Activated naive CD8-positive, alpha-beta T cell treated with anti-CD3 and anti-CD28 coated beads, Interleukin-2, amount 10 ng/mL, durations not matched to agents 7 days and 5 days (primary cell): ENCODE measurements around the gene RHOXF1. TPM values are rescaled to one million over a fixed set of nuclear protein-coding genes. Genes with fewer than 3 reads are reported as not detected.
"Not testable (repeated sequence)": the region's sequence is repeated elsewhere in the genome, so short reads cannot be mapped to it uniquely, and the experiment has no call there.

Experiments
- ATAC-seq: fragments of 150-1000 bp; cut with Tn5 transposase; one replicate; pipeline ENCODE4 v1.10.0; 2021; ENCODE audit warnings: low read depth, moderate library complexity
- POLR2A ChIA-PET: fragments of 350-600 bp; sonication (Branson Sonifier 250); formaldehyde crosslinking; loops from one replicate; lab custom pipeline; 2021; ENCODE audit warnings: antibody characterized with exemption; lab: Charles Lee
- DNase-seq: peaks from one replicate; pipeline ENCODE4 v3.0.0; 2021
- H3K27ac Mint-ChIP-seq: one replicate; pipeline ENCODE4 v1.8.0; 2022; ENCODE audit warnings: mild to moderate bottlenecking, mixed read lengths
- H3K27me3 Mint-ChIP-seq: one replicate; pipeline ENCODE4 v1.8.0; 2022; ENCODE audit warnings: mild to moderate bottlenecking, moderate library complexity, mixed read lengths
- H3K36me3 Mint-ChIP-seq: one replicate; pipeline ENCODE4 v1.8.0; 2021; ENCODE audit warnings: mild to moderate bottlenecking, mixed read lengths
- H3K4me1 Mint-ChIP-seq: one replicate; pipeline ENCODE4 v1.8.0; 2021; ENCODE audit warnings: mixed read lengths
- H3K4me3 Mint-ChIP-seq: one replicate; pipeline ENCODE4 v1.8.0; 2022; ENCODE audit warnings: mild to moderate bottlenecking, moderate library complexity, mixed read lengths
- H3K9me3 Mint-ChIP-seq: one replicate; pipeline ENCODE4 v1.8.0; 2021; ENCODE audit warnings: mixed read lengths
- total RNA-seq, 2 experiments: library from RNA; stranded (reverse); gene quantifications; one replicate each; pipeline ENCODE4 v1.2.3, GENCODE V29; 2021

RHOXF1 gene
- total RNA-seq, 2 experiments from 2014 or later, result 0.42 TPM; not detected in 1

DNA sequence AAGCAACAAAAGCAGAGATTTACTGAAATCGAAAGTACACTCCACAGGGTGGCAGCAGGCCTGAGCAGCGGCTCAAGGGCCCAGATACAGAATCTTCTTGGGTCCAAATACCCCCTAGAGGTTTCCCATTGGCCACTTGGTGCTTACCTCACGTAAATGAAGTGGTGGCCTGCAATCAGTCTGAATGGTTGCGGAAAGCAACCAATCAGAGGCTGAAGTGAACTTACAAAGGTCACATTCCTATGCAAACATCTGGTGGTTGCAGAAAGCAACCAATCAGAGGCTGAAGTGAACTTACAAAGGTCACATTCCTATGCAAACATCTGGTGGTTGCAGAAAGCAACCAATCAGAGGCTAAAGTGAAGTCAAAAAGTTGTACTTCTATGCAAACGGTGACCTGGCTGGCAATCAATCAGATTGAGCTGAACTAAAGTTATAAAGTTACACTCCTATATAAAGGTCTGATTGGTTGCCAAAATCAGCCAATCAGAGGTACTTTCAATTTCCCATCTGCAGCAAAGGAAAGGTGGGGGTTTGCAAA, 12.7 kb upstream of the RHOXF1 start:
- H3K27ac Mint-ChIP-seq, H3K27me3 Mint-ChIP-seq, DNase-seq, H3K9me3 Mint-ChIP-seq, POLR2A ChIA-PET, H3K36me3 Mint-ChIP-seq, H3K4me1 Mint-ChIP-seq, ATAC-seq, H3K4me3 Mint-ChIP-seq: not testable (repeated sequence)

DNA sequence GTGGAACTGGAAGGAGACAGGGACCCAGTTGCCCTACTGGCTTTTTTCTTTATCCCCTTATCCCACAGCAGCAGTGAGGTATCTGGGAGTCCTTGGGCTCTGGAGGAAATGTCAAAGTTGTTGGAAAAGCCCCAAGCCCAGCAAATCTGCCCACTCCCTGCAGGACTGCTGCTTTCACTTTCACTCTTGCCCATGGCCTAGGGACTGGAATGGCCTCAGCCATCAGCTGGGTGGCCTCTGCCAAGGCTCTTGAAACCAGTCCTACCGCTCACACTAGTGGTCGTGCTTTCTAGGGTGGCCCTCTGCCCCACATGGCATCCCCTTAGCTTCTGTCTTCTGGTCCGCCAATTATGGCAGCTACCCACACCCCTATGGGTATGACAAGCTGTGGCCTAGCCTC, 9.7 kb upstream of the RHOXF1 start:
- H3K9me3 Mint-ChIP-seq, result no peaks in the 10 kb centered on the region

DNA sequence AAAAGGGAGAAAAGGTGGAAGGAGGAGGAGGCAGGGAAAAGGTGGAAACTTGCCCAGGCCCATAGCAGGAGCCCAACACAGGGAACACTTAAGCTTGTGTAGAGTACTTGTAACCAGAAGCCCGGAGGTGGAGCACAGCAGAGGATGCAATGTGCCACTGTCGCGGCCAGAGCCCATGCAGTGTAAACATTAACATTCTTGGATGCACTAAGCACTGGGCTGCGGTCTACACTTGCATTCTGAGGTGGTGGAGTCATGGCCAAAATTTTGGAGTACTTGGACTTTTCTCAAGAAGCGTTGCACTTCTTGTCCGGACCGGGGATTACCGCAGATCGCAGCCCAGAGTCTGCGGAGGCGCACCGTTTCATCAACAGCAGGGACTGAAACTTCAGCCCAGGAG, 4.5 kb upstream of the RHOXF1 start:
- Mint-ChIP-seq H3K4me3 (no peak overlapping the region), H3K9me3 (no peaks in the 10 kb centered on the region), H3K4me1 (peaks cover 1% of the 10 kb centered on the region), H3K27ac (no peak overlapping the region), H3K27me3 (no peaks in the 10 kb centered on the region), H3K36me3 (no peaks in the 10 kb centered on the region)
- DNase-seq (no peak), ATAC-seq (no peak)
- POLR2A ChIA-PET, result no interaction called here

More for the DNA sequence above, 9.7 kb upstream of the RHOXF1 start:
- Mint-ChIP-seq H3K4me3 (no peak overlapping the region), H3K27me3 (no peaks in the 10 kb centered on the region), H3K27ac (no peak overlapping the region), H3K36me3 (no peaks in the 10 kb centered on the region), H3K4me1 (peaks cover 3% of the 10 kb centered on the region)
- ATAC-seq (no peak), DNase-seq (no peak)
- POLR2A ChIA-PET, result no interaction called here

DNA sequence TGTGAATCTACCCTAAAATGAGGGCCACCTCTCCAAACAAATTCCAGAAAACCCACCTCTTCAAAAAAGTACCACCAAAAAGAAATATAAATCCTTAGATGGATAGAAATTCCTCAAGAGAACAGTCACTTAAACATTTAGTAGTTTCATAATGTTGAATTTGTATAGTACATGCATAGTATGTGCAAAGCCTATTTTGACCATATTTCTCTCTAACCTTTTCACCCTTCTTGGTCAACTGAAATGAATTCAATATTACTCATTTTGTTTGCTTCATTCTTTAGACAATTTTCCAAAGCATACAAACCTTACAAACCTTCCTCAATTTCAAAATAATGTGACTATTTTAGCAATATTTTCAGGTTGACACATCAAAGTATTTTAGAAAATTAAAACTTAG, 4.1 kb downstream of the RHOXF1 start:
- Mint-ChIP-seq H3K9me3 (no peaks in the 10 kb centered on the region), H3K4me1 (no peaks in the 10 kb centered on the region), H3K36me3 (no peaks in the 10 kb centered on the region), H3K27me3 (no peaks in the 10 kb centered on the region), H3K4me3 (no peak overlapping the region), H3K27ac (no peak overlapping the region)
- POLR2A ChIA-PET, result no interaction called here
- no peak for DNase-seq
- ATAC-seq, result no peak

DNA sequence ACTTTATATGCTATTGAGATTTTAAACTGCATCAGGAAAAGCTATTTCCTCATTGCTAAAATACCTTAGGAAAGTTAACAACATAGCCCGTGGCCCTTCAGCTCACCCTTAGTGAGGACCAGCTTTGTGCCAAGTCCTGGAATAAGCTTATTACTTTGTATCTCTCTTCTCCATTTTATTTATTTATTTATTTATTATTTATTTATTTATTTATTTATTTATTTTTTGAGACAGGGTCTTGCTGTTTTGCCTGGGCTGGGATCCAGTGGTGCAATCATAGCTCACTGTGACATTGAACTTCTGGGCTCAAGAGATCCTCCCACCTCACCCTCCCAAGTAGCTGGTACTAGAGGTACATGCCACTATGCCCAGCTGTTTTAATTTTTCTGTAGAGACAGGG, 6.3 kb downstream of the RHOXF1 start:
- H3K4me3 Mint-ChIP-seq, result no peak overlapping the region
- no peaks in the 10 kb centered on the region for H3K4me1 Mint-ChIP-seq
- no peaks in the 10 kb centered on the region for H3K9me3 Mint-ChIP-seq
- H3K27me3 Mint-ChIP-seq, result no peaks in the 10 kb centered on the region
- ATAC-seq (no peak), DNase-seq (no peak)
- POLR2A ChIA-PET, result no interaction called here
- H3K36me3 Mint-ChIP-seq, result no peaks in the 10 kb centered on the region
- H3K27ac Mint-ChIP-seq, result no peak overlapping the region

DNA sequence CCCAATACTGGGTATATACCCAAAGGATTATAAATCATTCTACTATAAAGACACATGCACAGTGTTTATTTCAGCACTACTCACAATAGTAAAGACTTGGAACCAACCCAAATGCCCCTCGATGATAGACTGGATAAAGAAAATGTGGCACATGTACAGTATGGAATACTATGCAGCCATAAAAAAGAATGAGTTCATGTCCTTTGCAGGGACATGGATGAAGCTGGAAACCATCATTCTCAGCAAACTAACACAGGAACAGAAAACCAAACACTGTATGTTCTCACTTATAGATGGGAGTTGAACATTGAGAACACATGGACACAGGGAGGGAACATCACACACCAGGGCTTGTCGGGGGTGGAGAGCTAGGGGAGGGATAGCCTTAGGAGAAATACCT, 11.0 kb downstream of the RHOXF1 start:
- POLR2A ChIA-PET, ATAC-seq, DNase-seq, H3K4me1 Mint-ChIP-seq, H3K27ac Mint-ChIP-seq, H3K27me3 Mint-ChIP-seq, H3K9me3 Mint-ChIP-seq, H3K4me3 Mint-ChIP-seq, H3K36me3 Mint-ChIP-seq: not testable (repeated sequence)

DNA sequence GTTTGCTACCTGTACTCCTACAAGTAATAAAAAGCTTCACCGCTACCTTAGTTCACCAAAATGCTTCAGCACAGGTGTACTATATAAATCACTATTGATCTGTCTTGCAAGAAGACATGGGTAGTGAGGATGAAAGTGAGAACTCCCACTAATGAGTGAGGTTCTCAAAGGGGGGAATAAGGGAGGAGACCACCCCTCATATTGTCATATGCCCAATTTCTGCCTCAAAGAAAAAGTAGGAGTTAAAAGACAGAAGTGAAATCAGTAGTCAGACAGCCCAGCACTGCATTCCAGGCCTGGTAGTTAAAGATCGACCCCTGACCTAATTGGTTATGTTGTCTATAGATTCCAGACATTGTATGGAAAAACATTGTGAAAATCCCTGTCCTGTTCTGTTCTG, 14.7 kb downstream of the RHOXF1 start:
- H3K4me1 Mint-ChIP-seq, H3K4me3 Mint-ChIP-seq, ATAC-seq, DNase-seq, H3K27me3 Mint-ChIP-seq, POLR2A ChIA-PET, H3K36me3 Mint-ChIP-seq, H3K27ac Mint-ChIP-seq, H3K9me3 Mint-ChIP-seq: not testable (repeated sequence)

DNA sequence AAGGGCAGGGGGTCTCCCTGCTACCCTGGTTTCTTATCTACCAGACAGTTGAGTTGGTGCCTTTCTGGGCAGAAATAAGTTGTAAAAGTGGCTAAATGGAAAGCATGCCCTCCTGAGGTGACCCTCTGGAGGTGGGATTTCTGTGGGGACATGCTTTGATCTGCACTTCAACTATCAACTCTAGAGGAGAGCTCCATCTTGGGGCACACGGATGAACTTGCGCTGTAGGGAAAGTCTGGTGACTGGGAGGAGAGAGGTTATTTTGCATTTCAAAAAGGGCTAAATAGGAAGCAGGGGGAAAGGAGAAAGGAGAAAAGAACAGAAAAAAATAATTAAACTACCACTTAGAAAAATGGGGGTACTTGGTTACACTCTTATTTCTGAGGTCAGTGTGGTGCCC, 25.5 kb downstream of the RHOXF1 start:
- H3K4me3 Mint-ChIP-seq, result no peak overlapping the region
- ATAC-seq (no peak), DNase-seq (no peak)
- H3K9me3 Mint-ChIP-seq, result no peaks in the 10 kb centered on the region
- no peaks in the 10 kb centered on the region for H3K27me3 Mint-ChIP-seq
- POLR2A ChIA-PET, result no interaction called here
- no peak overlapping the region for H3K27ac Mint-ChIP-seq
- no peaks in the 10 kb centered on the region for H3K36me3 Mint-ChIP-seq
- H3K4me1 Mint-ChIP-seq, result peaks cover 2% of the 10 kb centered on the region

DNA sequence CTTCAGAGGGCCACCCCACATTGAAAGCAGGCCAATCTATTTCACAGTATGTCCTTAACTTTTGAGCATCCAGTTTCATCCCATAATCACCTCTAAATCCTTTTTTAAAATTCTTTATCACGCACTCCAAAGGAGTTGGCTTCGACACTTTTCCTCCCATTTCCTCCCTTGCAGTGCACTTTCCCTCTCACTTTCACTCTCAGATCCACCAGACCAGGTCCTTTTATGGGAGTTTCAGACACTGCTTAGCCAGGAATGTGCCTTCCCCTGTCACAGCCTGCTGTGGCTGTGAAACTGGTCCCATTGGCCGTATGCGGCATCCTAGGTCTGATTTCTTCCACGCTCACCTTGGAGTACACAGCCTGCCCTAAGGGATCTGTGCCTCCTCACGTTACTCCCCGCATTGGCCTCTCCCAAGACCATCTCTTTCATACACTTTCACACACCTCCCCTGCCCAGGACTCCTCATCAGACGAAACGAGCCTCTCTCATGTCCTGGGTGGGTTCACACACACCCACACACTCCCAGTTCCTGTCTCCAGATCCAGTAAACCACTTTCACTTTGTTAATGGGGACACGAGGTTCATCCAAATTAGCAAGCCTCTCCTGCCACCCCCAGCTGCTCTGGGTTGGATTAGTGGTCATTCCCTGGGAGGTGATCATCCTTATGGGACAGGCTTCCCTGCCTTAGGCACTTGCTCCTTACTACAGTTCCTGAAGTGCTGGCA, 28.3 kb downstream of the RHOXF1 start:
- Mint-ChIP-seq H3K4me1 (no peaks in the 10 kb centered on the region), H3K9me3 (no peaks in the 10 kb centered on the region), H3K27ac (no peak overlapping the region), H3K27me3 (no peaks in the 10 kb centered on the region), H3K4me3 (no peak overlapping the region), H3K36me3 (no peaks in the 10 kb centered on the region)
- ATAC-seq (no peak), DNase-seq (no peak)
- POLR2A ChIA-PET, result no interaction called here

DNA sequence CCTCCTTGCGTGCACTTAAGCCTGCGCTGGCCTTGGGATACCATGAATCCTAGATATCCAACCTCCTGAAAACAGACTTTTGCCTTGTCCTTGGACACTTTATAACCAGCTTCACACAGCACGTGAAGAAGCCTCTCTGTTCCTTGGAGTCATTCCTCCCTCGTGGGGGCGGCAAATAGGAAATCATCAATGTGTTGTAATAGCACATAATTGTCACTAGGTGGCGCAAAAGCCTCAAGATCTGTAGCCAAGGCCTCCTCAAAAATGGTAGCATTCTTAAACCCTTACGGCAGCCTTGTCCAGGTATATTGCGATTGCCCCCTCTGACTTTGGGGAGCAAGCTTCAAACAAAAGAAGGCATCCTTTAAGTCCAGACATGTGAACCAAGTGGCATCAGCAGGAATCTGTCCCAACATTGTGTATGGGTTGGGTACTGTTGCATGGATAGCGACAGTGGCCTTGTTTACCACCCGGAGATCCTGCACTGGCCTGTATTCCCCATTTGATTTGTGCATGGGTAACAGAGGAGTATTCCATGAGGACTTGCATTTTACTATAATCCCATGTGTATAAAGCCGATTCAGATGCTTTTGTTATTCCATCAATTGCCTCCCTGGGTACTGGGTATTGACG, 30.0 kb downstream of the RHOXF1 start:
- H3K27me3 Mint-ChIP-seq, H3K4me1 Mint-ChIP-seq, H3K27ac Mint-ChIP-seq, POLR2A ChIA-PET, DNase-seq, ATAC-seq, H3K4me3 Mint-ChIP-seq, H3K36me3 Mint-ChIP-seq, H3K9me3 Mint-ChIP-seq: not testable (repeated sequence)

DNA sequence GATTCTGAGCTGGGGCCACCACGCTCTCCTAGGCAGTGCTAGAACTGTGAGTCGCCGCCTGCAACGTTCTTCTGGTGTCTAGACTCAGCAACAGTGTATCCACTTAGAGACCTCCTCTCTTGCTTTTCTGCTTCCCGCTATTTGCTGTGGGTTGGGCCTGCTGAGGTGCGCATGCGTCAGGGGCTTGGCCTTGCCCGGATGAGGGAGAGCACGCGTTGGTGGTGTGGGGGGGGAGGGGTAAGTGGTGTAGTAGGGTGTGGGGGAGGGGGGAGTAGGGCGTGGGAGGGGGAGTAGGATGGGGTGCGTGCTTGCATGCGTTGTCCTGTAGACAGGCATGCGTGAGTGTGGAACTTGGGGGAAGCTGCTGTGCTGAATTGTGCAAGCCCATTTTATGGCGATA, 38.1 kb downstream of the RHOXF1 start, which contains the start of gene RHOXF2B:
TSS of gene RHOXF2B (minus strand) at position 101 of the 400 bp plus-strand sequence. CDS start 138 bp downstream, outside the sequence.
- H3K27me3 Mint-ChIP-seq, POLR2A ChIA-PET, DNase-seq, H3K4me1 Mint-ChIP-seq, H3K36me3 Mint-ChIP-seq, ATAC-seq, H3K9me3 Mint-ChIP-seq, H3K4me3 Mint-ChIP-seq, H3K27ac Mint-ChIP-seq: not testable (repeated sequence)

DNA sequence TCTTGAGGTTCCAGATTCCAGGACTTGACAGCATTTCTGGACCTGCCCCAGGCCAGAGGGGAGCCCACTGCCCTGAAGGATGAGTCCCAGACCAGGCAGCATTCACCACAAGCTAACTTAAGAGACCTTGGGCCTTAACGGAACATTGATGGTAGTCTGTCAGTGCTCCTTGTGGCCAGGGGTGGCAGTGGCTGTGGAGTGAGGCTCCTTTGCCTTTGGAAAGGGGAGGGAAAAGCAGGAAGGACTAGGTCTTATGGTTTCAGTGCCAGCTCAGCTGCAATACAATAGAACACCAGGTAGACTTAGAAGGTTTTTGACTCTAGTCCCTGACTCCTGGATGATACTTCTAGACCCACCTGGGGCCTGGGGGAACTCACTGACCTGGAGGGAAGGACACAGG, 49.5 kb downstream of the RHOXF1 start:
- H3K27ac Mint-ChIP-seq, H3K27me3 Mint-ChIP-seq, H3K4me1 Mint-ChIP-seq, POLR2A ChIA-PET, ATAC-seq, H3K9me3 Mint-ChIP-seq, DNase-seq, H3K36me3 Mint-ChIP-seq, H3K4me3 Mint-ChIP-seq: not testable (repeated sequence)
